IPS DF 6.9 (cell line): ENCODE results near the gene OPN5.

Experiments used
- DNase-seq: peaks from one replicate; pipeline ENCODE4 v3.0.0-alpha.2; 2013; ENCODE audit warnings: low read depth, low spot score
- H3K27ac ChIP-seq: one replicate; pipeline ENCODE4 v1.5.1; 2013; ENCODE audit warnings: low read length, control low read depth
- H3K27me3 ChIP-seq: 2 replicates; pipeline ENCODE4 v1.6.1; 2013; ENCODE audit warnings: mild to moderate bottlenecking, low read length; ENCODE audit not compliant: control insufficient read depth, insufficient read depth
- H3K36me3 ChIP-seq: 2 replicates; pipeline ENCODE4 v1.6.1; 2013; ENCODE audit warnings: low read length; ENCODE audit not compliant: control insufficient read depth, insufficient read depth
- H3K4me1 ChIP-seq: 2 replicates; pipeline ENCODE4 v1.6.1; 2013; ENCODE audit warnings: low read length; ENCODE audit not compliant: control insufficient read depth, insufficient read depth
- H3K4me3 ChIP-seq: 2 replicates; pipeline ENCODE4 v1.5.1; 2013; ENCODE audit warnings: mild to moderate bottlenecking, low read length
- H3K9me3 ChIP-seq: 2 replicates; pipeline ENCODE4 v1.6.1; 2013; ENCODE audit warnings: low read length, inconsistent platforms; ENCODE audit not compliant: control insufficient read depth, insufficient read depth
- WGBS: extraction: QIAGEN DNeasy Blood & Tissue Kit; methylation state at CpG from one replicate; pipeline ENCODE4 v1.1.7; 2013; ENCODE audit warnings: mixed read lengths, missing lambda C conversion rate; ENCODE audit not compliant: insufficient read length, insufficient coverage; 5-methylcytosine and 5-hydroxymethylcytosine counted together

The OPN5 gene

GRCh38 chr6:47752801-47753200 lies 29.0 kb upstream of the OPN5 start:
- no peak overlapping the region for H3K27ac ChIP-seq
- no peaks in the 10 kb centered on the region for H3K27me3 ChIP-seq
- H3K4me3 ChIP-seq, result no peak overlapping the region
- no peaks in the 10 kb centered on the region for H3K36me3 ChIP-seq
- no peak for DNase-seq
- no CpG with 5 or more reads among the region's 1 CpG for WGBS
- H3K4me1 ChIP-seq, result no peaks in the 10 kb centered on the region
- H3K9me3 ChIP-seq, result no peaks in the 10 kb centered on the region

GRCh38 chr6:47759364-47759763 lies 22.5 kb upstream of the OPN5 start:
- H3K27me3 ChIP-seq, result no peaks in the 10 kb centered on the region
- H3K4me3 ChIP-seq, result no peak overlapping the region
- no peaks in the 10 kb centered on the region for H3K4me1 ChIP-seq
- whole genome bisulfite sequencing, result no CpG with 5 or more reads among the region's 1 CpG
- no peak for DNase-seq
- H3K9me3 ChIP-seq, result no peaks in the 10 kb centered on the region
- H3K27ac ChIP-seq, result no peak overlapping the region
- no peaks in the 10 kb centered on the region for H3K36me3 ChIP-seq

- DNase-seq, result no peak
- Histone ChIP-seq H3K27me3 (no peaks in the 10 kb centered on the region), H3K27ac (no peak overlapping the region), H3K4me1 (no peaks in the 10 kb centered on the region), H3K4me3 (no peak overlapping the region), H3K9me3 (no peaks in the 10 kb centered on the region), H3K36me3 (no peaks in the 10 kb centered on the region)
- no CpG with 5 or more reads among the region's 3 CpGs for WGBS
These were observed 19.3 kb upstream of the OPN5 start for GRCh38 chr6:47762502-47762901.

- WGBS, result no CpG with 5 or more reads among the region's 3 CpGs
- DNase-seq, result no peak
These were observed 15.4 kb upstream of the OPN5 start for GRCh38 chr6:47766445-47766844.

DNA sequence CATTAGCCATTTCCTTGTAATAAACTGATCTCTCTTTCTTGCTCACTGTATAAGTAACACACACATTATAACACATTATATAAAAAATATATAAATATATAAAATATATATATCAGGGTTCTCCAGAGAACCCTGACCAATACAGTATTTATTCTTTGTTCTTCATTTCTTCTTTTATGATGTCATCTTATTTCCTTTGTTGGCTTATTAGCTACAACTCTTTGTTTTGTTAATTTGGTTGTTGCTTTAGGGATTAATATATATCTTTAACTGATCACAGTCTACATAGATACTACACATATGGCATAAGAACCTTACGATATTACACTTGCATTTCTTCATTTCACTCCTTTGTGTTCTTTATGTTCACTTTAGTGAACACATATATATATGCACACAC lies 14.7 kb upstream of the OPN5 start:
- no peak overlapping the region for H3K4me3 ChIP-seq
- H3K9me3 ChIP-seq, result no peaks in the 10 kb centered on the region
- no peaks in the 10 kb centered on the region for H3K27me3 ChIP-seq
- H3K36me3 ChIP-seq, result no peaks in the 10 kb centered on the region
- no CpG with 5 or more reads among the region's 1 CpG for WGBS
- H3K27ac ChIP-seq, result no peak overlapping the region
- no peaks in the 10 kb centered on the region for H3K4me1 ChIP-seq
- DNase-seq, result no peak

More at GRCh38 chr6:47766445-47766844, 15.4 kb upstream of the OPN5 start:
- Histone ChIP-seq H3K4me1 (no peaks in the 10 kb centered on the region), H3K27ac (no peak overlapping the region), H3K27me3 (no peaks in the 10 kb centered on the region), H3K9me3 (no peaks in the 10 kb centered on the region), H3K36me3 (no peaks in the 10 kb centered on the region), H3K4me3 (no peak overlapping the region)

DNA sequence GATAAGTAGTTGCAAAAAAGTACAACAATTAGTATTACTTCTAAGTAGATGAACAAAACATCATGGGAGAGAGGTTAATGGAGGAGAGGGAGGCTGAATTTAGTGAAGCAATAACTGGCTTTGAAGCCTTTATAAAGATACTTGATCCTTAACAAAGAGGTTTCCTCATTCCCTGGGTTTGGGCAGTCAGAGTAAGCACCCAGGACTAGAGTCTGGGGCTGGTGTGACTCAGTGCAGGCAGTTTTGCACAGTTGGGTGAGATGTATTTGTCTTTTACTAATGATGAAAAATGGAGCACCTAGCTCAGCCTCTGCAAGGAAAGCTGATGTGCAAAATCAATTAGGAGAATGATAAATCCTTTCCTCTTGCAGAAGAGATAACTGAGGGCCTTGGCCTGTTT lies 11.8 kb upstream of the OPN5 start:
- H3K4me1 ChIP-seq, result no peaks in the 10 kb centered on the region
- DNase-seq, result no peak
- no peak overlapping the region for H3K27ac ChIP-seq
- no peaks in the 10 kb centered on the region for H3K9me3 ChIP-seq
- H3K27me3 ChIP-seq, result no peaks in the 10 kb centered on the region
- H3K4me3 ChIP-seq, result no peak overlapping the region
- no peaks in the 10 kb centered on the region for H3K36me3 ChIP-seq

GRCh38 chr6:47772359-47772758 lies 9.5 kb upstream of the OPN5 start:
- no peaks in the 10 kb centered on the region for H3K36me3 ChIP-seq
- no peaks in the 10 kb centered on the region for H3K9me3 ChIP-seq
- WGBS, result no CpG with 5 or more reads among the region's 2 CpGs
- no peaks in the 10 kb centered on the region for H3K4me1 ChIP-seq
- H3K4me3 ChIP-seq, result no peak overlapping the region
- DNase-seq, result no peak
- no peak overlapping the region for H3K27ac ChIP-seq
- H3K27me3 ChIP-seq, result no peaks in the 10 kb centered on the region

GRCh38 chr6:47773005-47773404 lies 8.8 kb upstream of the OPN5 start:
- WGBS, result no CpG with 5 or more reads among the region's 5 CpGs
- H3K27ac ChIP-seq, result no peak overlapping the region
- no peaks in the 10 kb centered on the region for H3K4me1 ChIP-seq

DNA sequence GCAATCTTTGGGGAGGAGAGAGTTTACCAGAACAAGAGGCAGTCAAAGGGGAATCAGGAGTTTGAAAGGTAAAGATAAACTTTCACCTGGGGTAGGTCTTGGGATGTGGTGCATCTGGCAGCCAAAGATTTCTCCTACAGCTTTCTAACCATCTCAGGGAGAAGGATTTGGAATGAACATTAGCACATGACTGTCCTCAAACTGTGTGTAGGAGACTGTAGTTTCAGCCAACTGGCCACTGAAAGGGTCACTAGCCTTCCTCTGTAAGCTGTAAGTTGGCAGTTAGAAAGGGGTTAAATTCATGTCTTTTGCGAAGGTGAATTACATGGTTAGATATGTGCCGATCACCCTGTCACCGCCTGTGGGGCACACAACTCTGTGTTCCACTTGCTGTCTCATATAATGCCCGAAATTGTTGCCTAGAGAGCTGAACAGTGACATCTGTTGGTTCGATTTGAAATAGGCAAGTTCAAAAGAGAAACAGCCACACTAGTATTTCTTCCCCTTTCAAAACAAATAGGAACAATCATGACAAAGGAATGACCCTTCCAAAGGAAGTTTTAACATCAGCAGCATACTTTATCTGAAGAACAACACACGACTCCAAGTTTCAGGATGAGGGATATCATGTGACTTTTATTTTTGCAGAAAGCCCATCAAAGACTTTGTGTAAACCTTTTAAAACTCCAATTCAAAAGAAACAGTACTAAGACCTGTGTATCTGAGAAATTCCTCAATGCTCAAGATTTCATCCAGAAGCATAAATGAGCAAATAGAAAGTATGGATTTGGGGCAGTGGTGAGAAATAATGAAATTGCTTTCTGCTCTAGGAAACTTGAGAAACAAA lies 1.1 kb upstream of the OPN5 start:
- H3K4me3 ChIP-seq, result no peak overlapping the region
- peak; percentile 47 for DNase-seq
- H3K4me1 ChIP-seq, result no peaks in the 10 kb centered on the region; the same call in 1 of the 2 replicates
- WGBS, result no CpG with 5 or more reads among the region's 6 CpGs
- H3K9me3 ChIP-seq, result no peaks in the 10 kb centered on the region
- H3K27me3 ChIP-seq, result no peaks in the 10 kb centered on the region
- H3K36me3 ChIP-seq, result no peaks in the 10 kb centered on the region
- H3K27ac ChIP-seq, result no peak overlapping the region

More at GRCh38 chr6:47773005-47773404, 8.8 kb upstream of the OPN5 start:
- H3K4me3 ChIP-seq, result no peak overlapping the region
- H3K9me3 ChIP-seq, result no peaks in the 10 kb centered on the region
- H3K36me3 ChIP-seq, result no peaks in the 10 kb centered on the region
- no peak for DNase-seq
- H3K27me3 ChIP-seq, result no peaks in the 10 kb centered on the region

DNA sequence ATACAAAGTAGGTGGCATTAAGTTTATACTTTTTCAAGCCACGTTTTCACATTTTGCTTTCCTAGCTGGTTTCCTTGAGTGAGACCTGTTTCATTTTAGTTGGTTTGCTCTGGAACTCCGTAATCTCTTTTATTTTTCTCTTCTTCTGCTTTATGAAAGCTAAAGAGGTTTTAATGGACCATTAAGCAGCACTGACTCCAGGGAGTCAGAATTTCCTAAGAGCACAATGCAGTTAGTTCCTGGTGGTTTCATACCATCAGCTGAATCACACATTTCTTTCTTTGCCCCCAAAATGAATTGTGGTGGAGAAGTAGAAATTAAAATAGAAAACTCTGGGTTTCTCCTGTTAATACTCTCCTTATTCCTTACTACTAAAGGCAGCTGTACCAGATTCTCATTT lies 3.4 kb downstream of the OPN5 start:
- DNase-seq, result no peak
- WGBS, result no CpG with 5 or more reads among the region's 2 CpGs

More for the DNA sequence above, 3.4 kb downstream of the OPN5 start:
- Histone ChIP-seq H3K9me3 (no peaks in the 10 kb centered on the region), H3K36me3 (no peaks in the 10 kb centered on the region), H3K4me3 (no peak overlapping the region), H3K4me1 (no peaks in the 10 kb centered on the region; the same call in 1 of the 2 replicates), H3K27me3 (peaks cover 9% of the 10 kb centered on the region), H3K27ac (no peak overlapping the region)
